ENCODE results near the gene RALY.

The RALY gene

GRCh38 chr20:34084227-34084923 is 90.7 kb downstream of the RALY start:
- no peak for DNase-seq

GRCh38 chr20:34085544-34086040 is 91.9 kb downstream of the RALY start:
- no peak for DNase-seq

DNA sequence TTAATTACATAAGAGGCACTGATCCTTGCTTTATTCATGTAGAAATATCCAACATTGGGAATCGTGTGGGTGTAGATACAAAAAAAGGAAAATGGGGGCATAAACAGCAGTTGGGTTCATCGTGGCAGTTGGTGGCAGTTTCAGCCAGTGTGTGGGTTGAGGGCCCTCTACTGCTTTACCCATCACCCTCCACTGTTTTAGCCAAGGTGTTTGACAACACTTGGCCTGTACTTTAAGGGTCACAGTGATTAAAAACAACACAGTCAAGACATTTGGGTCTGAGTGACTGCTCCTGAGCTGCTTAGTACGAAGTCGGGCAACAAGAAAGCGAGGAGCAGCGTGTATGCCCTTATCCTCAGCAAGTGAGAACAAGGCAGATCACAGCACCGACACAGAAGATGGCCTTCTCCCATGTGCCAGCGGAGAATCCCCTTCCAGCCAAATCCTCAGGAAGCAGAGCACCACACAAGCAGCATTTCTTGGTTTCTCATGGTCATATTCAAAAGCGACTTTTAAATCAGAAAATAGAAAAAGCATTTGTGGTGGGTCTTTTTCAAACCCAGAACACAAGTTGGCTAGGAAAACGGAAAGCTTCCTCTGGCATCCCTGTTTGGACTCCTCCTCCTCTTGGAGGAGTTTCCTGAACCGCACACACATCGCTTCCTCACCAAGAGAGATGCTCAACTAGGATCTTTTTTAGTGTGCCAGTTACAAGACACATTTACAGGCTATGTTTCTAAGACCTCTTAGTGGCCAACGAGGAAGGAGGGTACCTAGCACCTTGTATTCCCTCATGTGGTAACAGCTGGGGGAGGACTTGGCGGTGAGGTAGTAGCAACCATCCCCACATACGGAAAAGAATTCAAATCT is 94.8 kb downstream of the RALY start:
- DNase-seq = no peak

- no peak for DNase-seq
Measured at GRCh38 chr20:34089175-34089479, 95.4 kb downstream of the RALY start.

- no peak for DNase-seq
Measured at GRCh38 chr20:34089655-34090345, 96.1 kb downstream of the RALY start.

GRCh38 chr20:34090645-34091044 is 96.9 kb downstream of the RALY start:
- no peak for DNase-seq

- no peak for DNase-seq
Measured at GRCh38 chr20:34091637-34092200, 98.0 kb downstream of the RALY start.

GRCh38 chr20:34093895-34094294 is 100.2 kb downstream of the RALY start:
- no peak for DNase-seq

- no peak for DNase-seq
Measured at GRCh38 chr20:34095825-34096224, 102.1 kb downstream of the RALY start.

DNA sequence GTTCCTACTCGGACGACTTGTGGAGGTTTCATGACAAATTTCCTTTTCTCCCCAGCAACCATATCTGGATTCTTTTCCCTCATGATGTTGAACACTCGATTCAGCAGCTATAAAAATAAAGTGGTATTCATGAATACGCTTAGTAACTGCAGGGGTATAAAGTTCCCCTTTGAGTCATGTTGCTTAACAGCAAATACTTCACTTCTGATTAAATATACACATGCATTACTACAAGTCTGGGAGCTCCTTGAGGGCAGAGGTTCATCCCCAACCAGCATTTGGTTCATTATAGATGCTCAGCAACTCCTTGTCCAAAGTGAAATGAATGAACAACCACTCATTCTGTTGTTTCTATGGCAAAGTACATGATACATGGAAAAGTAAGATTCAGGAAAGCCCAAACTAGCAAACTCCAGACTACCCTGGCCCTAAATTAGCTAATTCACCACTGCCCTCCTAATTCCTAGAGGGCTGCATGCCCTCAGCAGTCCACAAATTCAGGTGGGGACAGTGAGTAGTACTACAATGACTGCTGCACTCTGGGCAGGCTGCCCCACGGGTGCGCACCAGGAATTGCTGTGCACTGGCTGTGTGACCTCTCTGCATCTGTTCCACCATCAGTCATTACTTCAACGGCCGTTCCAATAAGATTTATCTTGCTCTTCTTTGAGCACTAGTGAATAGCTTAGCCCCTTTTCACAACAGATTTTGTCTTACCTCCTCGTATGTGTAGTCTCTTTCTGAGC is 103.2 kb downstream of the RALY start:
- no peak for DNase-seq

DNA sequence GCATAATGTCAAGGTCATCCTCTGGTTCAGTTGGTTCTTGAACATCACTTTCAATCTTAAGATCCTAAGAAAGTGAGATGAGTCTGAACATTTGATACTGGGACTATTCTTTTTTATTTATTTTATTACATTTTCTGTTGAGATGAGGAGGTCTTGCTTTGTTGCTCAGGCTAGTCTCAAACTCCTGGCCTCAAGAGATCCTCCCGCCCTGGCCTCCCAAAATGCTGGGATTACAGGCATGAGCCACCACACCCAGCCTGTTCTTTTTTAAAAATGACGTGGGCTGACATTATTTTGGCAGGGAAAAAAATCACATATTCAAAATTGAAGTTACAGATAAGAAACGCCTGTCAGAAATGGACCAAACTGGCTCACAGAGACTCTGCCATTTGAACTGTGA is 104.9 kb downstream of the RALY start:
- DNase-seq = no peak

DNA sequence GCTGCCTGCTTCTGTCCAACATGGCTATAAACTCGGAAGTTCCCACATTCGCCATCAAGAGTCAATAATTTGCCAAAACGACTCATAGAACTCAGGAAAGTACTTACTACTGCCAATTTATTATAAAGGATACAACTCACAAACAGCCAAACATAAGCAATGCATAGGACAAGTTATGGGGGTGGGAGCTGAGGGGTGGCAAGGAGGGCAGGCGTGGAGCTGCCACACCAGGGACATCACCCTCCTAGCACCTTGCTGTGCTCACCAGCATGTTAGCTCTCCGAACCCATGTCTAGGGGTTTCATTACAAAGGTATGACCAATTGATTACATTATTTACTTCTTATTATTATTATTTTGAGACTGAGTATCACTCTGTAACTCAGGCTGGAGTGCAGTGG is 106.0 kb downstream of the RALY start:
- no peak for DNase-seq

DNA sequence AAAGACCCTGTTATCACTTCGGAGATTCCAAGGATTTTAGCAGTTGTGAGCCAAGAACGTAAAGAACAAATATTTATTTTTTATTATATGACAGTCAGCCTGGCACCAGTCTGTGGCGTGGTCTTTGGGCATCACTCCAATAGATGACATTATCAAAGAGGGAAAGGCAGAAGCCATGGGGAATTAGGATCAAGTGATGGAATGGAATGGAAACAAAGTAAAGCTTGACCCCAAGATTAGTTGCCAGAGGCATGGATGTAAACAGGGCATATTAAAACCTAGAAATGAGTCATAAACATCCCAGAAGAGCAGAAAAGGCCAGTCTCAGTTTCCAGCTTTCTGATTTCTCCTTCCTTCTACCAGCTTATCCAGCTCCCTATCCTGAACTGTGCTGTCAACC is 106.9 kb downstream of the RALY start:
- no peak for DNase-seq

GRCh38 chr20:34102342-34102741 is 108.6 kb downstream of the RALY start:
- DNase-seq = no peak

DNA sequence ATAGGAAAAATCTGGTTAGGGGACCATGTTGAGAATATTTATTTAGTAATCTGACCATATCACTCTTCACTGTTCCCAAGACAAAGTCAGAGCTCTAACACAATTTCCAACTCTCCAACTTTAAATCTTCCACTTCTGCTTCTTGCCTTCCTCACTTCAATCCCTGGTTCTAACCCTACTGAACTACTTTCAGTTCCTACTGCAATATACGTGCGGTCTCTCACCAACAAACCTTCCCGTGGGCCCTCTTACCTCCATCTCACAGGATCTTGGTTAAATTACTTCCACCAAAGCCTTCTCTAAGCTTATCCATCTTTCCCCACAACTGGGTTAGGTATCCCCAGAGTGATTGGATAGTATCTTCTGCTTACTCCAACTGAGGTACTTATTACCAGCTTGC is 110.3 kb downstream of the RALY start:
- DNase-seq = no peak

GRCh38 chr20:34105978-34106675 is 112.4 kb downstream of the RALY start:
- DNase-seq = no peak

DNA sequence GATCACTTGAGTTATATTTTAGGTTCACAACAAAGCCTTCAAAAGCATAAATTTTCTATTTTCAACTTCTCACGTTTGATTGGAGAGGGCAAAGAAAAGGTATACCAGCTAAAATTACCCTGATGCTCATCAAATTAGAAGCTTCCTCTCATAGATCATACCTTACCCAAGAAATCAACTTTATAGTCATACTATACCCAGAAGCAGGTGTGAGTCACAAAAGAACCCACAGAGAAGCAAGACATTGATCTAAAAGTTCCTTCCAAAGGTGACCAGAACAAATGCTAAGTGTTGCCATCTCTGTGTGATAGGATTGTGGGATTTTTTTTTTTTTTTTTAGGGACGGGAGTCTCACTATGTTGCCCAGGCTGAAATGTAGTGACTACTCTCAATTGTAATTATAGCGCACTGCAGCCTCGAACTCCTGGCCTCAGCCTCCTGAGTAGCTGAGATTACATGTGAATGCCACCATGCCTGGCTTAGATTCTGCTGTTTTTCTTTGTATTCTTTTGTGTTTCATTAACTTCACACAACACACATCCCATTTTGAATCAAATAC is 115.0 kb downstream of the RALY start:
- DNase-seq = no peak

- no peak for DNase-seq
Measured at GRCh38 chr20:34109442-34109841, 115.7 kb downstream of the RALY start.

DNA sequence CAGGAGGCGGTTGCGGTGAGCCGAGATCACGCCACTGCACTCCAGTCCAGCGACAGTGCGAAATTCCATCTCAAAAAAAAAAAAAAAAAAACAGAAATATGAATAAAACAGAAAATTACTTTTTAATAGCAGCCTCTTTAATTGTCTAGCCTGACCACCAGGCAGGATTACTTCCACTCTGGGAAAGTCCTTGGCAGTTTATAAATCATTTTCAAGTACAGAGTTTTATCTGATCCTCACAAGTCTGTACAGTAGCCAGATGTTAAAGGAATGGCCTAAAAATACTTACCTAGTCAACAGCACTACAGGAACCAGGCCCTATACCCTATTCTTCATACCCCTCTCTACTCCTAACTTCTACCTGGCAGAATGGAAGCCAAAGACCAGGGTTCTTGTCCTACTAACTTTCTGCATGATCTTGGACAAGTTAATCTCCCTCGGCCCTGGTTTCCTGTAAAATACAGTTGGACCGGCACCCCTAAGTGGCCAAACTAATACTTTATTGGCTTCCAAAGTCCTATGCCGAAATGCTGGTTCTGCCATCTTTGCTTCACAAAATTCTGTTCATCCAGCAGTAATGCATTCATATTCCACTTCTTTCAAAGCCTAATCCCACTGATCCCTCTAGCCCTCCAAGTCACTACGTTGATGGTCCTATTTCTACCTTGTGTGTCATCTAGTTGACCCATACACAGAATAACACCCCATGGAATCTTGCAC is 116.5 kb downstream of the RALY start:
- DNase-seq = no peak

DNA sequence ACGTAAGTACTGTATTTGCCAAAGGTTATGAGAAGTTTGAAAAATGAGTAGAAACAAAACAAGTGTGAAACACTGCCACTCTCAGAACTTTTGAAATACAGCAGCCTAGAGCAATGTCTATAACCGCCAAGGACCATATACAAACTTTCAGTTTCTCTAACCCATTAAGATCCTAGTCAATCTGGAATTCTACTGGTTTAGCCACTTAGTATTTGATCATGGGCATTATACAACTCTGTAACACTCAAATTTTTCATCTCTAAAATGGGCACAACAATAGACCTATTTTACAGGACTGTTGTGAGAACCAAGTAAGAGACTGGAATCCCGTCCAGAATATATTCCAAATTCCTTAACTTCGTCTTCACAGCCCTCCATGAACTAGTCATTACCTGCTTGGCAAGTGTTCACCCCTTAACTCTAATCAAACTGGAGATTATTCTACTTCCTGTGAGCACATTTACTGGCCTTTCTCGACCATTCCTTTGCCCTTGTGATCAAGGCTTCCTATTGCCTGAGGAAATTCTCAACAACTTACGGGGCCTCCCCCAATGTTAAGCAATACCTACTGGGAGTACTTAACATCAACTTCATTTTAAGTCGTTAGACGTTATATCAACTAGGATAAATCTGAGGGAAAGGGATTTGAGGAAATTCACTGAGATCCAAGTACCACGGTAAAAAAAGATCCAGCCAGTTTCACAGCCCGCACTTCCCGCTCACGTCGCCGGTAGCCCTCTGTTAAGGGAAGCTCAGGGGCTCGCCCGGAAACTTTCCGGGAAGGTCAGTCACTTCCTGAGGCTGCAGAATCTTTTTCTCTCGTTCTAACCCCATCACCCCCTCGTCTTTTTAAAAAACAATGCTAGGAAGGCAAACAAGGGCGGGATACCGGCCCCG is 117.3 kb downstream of the RALY start:
- peak; percentile 67 for DNase-seq
